CD4-positive, alpha-beta T cell treated with Interleukin-12 subunit alpha and Interleukin-12 subunit beta, for 1 hour (primary cell): ENCODE results near the gene ARHGEF35.
"Not testable (repeated sequence)": the region's sequence is repeated elsewhere in the genome, so short reads cannot be mapped to it uniquely, and the experiment has no call there.

ENCODE experiments used
- DNase-seq: peaks from one replicate; pipeline ENCODE4 v3.0.0-alpha.2; 2020

ARHGEF35 gene

GRCh38 chr7:144195212-144195872, at the start of gene ARHGEF35:
ARHGEF35 (minus strand) TSS chr7:144195833; CDS start chr7:144188383, 7,450 bp downstream.
- DNase-seq: peak; percentile 20

GRCh38 chr7:144245372-144245771, 49.7 kb upstream of the ARHGEF35 start:
- DNase-seq: not testable (repeated sequence)

DNA sequence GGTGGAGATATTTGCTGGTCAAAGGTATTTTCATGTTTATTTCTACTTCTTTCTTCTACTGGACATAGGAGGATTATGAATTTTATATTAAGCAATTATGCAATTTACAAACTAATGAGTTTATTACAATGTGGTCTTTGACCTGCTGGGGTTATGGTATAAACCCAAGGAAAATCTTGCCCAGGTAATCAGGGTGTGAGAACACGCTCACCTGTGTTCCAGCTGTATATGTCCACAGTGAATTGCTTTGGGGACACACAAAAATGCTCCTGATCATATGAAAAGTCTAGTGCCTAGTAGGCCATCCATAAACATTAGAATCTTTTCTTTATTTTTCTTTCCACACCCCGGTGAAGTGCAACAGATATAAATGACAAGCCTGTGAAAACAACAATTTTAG, 43.7 kb upstream of the ARHGEF35 start, which contains the start of gene OR2A42:
TSS of gene OR2A42 (minus strand) at position 241 of the 400 bp plus-strand sequence. CDS start 6,762 bp downstream, outside the sequence.
- DNase-seq: not testable (repeated sequence)

DNA sequence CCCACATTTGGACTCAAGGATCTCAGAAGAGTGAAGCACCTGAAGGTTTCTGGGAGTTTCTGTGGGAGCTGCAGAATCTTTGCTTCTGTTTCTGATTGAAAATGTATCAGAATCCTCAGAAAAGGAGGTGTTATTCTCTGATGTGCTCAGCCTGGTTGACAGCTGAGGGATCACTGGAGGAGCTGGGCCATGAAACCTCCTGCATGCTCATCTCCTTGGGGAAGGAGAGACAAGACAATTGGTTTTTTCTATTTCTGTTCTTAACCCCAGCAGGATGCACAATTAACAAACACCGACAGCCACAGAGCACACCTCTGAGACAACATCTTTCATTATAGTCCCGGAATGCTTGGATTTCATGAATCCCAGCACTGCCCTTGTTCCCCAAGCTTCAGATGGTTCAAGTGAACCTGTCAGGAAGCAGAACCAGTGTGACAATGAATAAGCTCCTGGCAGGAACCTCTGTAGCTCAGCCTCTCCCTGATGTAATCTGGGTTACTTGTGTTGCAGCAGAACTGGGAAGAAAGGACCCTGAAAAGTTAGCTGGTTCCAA, 43.0 kb upstream of the ARHGEF35 start:
- not testable (repeated sequence) for DNase-seq

GRCh38 chr7:144233039-144233438, 37.4 kb upstream of the ARHGEF35 start:
- not testable (repeated sequence) for DNase-seq

- DNase-seq: not testable (repeated sequence)
Observed at GRCh38 chr7:144231027-144231426, 35.4 kb upstream of the ARHGEF35 start.

DNA sequence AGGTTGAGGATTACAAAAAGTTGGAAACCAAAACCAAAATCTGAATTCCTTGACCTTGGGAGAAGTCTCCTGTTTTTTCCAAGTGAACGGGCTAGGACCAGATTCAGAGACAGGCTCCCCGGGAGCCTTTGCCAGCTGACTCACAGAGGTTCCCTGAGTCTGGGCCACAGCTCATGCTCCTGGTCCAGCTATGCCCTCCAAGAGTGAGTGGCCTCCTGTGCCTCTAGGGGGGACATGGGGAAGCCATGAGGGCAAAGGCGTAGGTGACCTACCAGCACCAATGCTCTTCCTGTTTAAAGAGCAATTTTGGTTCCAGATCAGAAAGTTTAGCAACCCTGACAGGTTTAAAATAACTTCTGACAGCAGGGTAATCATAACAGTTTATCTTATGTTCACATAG, 33.2 kb upstream of the ARHGEF35 start:
- DNase-seq: not testable (repeated sequence)

- not testable (repeated sequence) for DNase-seq
Observed at GRCh38 chr7:144226866-144227265, 31.2 kb upstream of the ARHGEF35 start.

DNA sequence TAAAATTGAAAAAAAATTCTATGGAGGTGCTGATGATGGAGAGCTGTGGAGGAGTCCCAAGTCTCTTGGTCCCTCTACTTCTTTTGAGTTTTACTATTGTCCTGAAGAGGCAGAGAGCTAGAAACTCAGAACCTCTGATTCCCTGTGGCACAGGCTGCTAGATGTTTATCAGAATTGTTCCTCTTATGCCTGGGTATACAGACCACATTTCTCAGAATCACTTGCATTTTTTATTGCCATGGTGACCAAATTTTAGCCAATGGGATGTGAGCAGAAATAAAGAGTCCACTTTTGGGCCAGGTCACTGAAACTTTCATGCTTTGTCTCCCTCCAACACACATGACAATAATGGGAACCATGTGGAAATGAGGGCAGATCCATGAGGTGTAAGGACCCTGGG, 28.0 kb upstream of the ARHGEF35 start:
- DNase-seq: not testable (repeated sequence)

GRCh38 chr7:144220531-144220930, 24.9 kb upstream of the ARHGEF35 start:
- not testable (repeated sequence) for DNase-seq

DNA sequence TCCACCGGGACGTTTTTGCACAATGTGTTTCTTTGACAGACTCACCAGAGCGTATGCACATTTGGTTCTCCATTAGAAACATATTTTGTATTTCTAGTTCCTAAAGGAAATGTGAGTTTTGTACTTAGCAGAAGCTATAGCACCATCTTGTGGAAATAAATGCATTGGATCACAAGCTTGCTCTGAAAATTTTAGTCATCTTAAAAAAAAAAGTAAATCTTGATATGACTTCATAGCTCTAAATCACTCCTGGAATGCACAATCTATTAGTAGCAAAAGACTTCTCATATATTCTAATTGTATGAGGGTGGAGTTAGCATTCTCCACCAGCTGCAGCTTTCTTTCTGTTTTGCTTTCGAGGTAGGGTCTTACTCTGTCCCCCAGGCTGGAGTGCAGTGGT, 23.5 kb upstream of the ARHGEF35 start:
- DNase-seq: not testable (repeated sequence)

GRCh38 chr7:144218581-144218980, 22.9 kb upstream of the ARHGEF35 start:
- not testable (repeated sequence) for DNase-seq

- DNase-seq: not testable (repeated sequence)
Observed at GRCh38 chr7:144217200-144217599, 21.6 kb upstream of the ARHGEF35 start.

DNA sequence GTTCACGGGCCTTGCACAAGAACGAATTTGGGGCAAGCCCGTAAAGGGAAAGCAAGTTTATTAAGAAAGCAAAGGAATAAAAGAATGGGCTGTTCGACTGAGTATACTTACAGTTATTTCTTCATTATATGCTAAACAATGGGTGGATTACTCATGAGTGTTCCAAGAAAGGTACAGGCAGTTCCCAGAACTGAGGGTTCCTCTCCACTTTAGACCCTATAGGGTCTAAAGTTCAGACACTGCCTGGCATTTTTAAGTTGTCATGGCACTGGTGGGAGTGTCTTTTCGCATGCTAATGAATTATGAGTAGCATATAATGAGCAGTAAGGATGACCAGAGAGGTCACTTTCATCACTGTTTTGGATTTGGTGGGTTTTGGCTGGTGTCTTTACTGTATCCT, 9.7 kb upstream of the ARHGEF35 start:
- DNase-seq: not testable (repeated sequence)

GRCh38 chr7:144203086-144203485, 7.5 kb upstream of the ARHGEF35 start:
- DNase-seq: not testable (repeated sequence)

DNA sequence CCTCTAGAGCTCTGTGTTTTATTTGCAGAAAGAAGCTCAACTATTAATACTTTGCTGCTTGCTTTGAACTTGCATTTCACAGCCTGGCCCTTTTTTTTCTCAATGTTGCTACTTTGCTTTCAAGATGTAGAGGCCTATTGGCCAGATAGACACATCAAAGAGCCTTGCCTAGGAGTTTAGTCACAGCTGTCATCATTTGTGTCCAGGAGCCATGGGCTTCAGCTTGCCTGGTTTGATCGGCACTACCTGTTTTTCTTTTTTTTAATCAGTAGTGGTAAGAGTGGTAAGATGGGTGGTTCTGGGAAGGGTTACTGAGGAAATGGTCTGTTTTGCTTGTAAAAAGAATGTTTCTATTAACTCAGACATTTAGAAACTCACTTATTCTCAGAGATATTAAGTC, 6.3 kb upstream of the ARHGEF35 start:
- DNase-seq: not testable (repeated sequence)

DNA sequence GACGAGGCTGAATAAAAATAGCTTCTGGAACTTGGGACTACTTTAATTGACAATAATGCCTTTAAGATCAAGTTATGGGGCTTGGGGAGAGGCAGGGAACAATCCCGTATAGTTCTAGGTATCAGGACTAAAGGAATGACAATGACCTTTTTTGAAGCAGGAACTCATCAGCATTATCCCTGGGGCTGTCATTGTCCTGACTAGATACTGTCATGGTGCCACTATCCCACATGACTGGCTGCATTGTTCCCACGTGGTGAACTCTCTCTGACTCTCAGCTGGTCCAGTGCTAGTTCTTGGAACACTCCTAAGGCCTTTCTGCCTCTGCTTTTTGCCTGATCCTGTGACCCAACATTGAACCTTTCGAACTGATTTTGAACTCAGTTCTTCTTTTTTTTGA, 3.3 kb upstream of the ARHGEF35 start:
- not testable (repeated sequence) for DNase-seq

- not testable (repeated sequence) for DNase-seq
Observed at GRCh38 chr7:144194453-144194852, 1.2 kb downstream of the ARHGEF35 start.

DNA sequence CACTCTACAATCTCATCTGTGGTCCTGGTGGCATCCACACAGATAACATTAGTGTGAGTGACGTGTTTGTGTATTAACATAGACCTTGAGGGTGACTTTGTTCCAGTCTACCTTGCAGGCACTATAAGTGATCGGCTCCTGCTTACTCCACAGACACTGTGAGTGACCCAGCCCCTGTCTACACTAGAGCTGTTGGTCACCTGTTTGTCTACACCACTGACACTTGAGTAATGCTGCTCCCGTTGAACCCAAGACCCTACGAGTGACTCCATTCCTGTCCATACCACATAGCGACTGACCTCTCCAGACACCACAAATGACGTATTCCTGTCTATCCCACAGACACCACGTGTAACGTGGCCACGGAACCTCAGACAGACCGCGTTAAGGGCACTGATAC, 1.9 kb downstream of the ARHGEF35 start:
- DNase-seq: not testable (repeated sequence)

- not testable (repeated sequence) for DNase-seq
Observed at GRCh38 chr7:144188578-144189171, 7.0 kb downstream of the ARHGEF35 start.

GRCh38 chr7:144187848-144188247, 7.8 kb downstream of the ARHGEF35 start:
- DNase-seq: not testable (repeated sequence)

DNA sequence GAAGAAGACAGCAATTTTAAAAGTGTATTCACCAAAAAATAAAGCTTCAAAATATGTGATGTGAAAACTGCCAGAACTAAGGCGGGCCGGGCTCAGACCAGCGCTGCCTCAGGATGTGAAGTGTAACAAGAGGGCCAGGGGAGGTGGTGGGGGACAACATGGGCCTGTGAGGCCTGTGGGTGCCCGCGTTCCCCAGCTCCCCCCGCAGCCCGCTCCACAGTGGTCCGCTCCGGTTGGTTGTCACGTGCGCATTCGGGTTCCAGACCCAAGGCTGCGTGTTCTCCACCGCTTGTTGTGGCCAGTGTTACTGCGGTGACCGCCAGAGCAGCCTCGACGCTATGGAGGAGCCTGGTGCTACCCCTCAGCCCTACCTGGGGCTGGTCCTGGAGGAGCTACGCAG, 12.5 kb downstream of the ARHGEF35 start, which contains the start of gene CTAGE4:
TSS of gene CTAGE4 (plus strand) at position 301 of the 400 bp plus-strand sequence. CDS start at position 339, 38 bp downstream.
- not testable (repeated sequence) for DNase-seq

DNA sequence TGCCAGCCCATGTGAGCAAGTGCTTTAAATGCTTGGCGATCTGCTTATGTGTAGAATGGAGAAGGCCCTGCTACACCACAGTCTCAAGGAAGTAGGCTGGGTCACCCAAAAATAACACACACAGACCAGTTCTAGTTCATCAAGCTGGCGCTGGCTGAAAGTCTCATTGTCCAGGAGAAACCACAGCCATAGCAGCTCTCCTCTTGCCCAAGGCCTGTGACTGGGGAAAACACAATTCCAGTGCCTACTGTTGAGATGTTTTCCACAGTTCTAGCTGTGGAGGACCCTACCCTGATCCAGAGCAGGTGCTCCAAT, 16.5 kb downstream of the ARHGEF35 start:
- DNase-seq: not testable (repeated sequence)
